Lung (tissue), 12 donors: Measurements from ENCODE around the gene CLSTN2. TPM values are rescaled to one million over a fixed set of nuclear protein-coding genes. Genes with fewer than 3 reads are reported as not detected.

Experiments used
- ATAC-seq: fragments of 200-7000 bp; cut with Tn5 transposase; one replicate; pipeline ENCODE4 v1.9.1; 2020; ENCODE audit warnings: moderate number of reproducible peaks; ENCODE audit not compliant: insufficient read depth, low FRiP score
- DNase-seq, 3 donors: peaks; one replicate each; pipeline ENCODE4 v3.0.0-alpha.2; 2013 to 2017
- H3K27ac ChIP-seq, 2 donors: one replicate each; pipeline ENCODE4 v1.5.1; 2013; ENCODE audit warnings: mild to moderate bottlenecking in 2 of 2, moderate library complexity in 2 of 2, control low read depth in 1 of 2, inconsistent platforms in 1 of 2, low read depth in 1 of 2, low read length in 1 of 2
- H3K27me3 ChIP-seq, 3 donors: one replicate each; pipeline ENCODE4 v1.5.1; 2013; ENCODE audit warnings: low read length in 2 of 3; ENCODE audit not compliant: control insufficient read depth in 3 of 3, insufficient read depth in 3 of 3
- H3K36me3 ChIP-seq, 4 donors: one replicate each; pipeline ENCODE4 v1.5.1; 2013; ENCODE audit warnings: low read length in 4 of 4, mild to moderate bottlenecking in 1 of 4, moderate library complexity in 1 of 4; ENCODE audit not compliant: control insufficient read depth in 4 of 4, insufficient read depth in 4 of 4
- H3K4me1 ChIP-seq, 5 donors: one replicate each; pipeline ENCODE4 v1.5.1; 2013; ENCODE audit warnings: low read length in 5 of 5, mild to moderate bottlenecking in 2 of 5, moderate library complexity in 1 of 5; ENCODE audit not compliant: control insufficient read depth in 5 of 5, insufficient read depth in 5 of 5
- H3K4me3 ChIP-seq: one replicate; pipeline ENCODE4 v1.5.1; 2013; ENCODE audit warnings: mild to moderate bottlenecking, control low read depth, moderate library complexity
- H3K9ac ChIP-seq, 2 donors: one replicate each; pipeline ENCODE4 v1.5.1; 2013; ENCODE audit warnings: low read length in 2 of 2, control low read depth in 1 of 2; ENCODE audit not compliant: insufficient read depth in 1 of 2
- H3K9me3 ChIP-seq, 4 donors: one replicate each; pipeline ENCODE4 v1.5.1; 2013; ENCODE audit warnings: low read length in 3 of 4, mild to moderate bottlenecking in 1 of 4, moderate library complexity in 1 of 4; ENCODE audit not compliant: control insufficient read depth in 4 of 4, insufficient read depth in 3 of 4
- CTCF ChIP-seq: IDR thresholded peaks from 2 replicates; pipeline ENCODE4 v1.5.1; 2012; ENCODE audit warnings: mild to moderate bottlenecking; ENCODE audit errors: control extremely low read depth, extremely low read depth
- WGBS, 2 donors: extraction: QIAGEN DNeasy Blood & Tissue Kit; methylation state at CpG; one replicate each; pipeline ENCODE4 v1.1.7; 2013; 5-methylcytosine and 5-hydroxymethylcytosine counted together
- polyA plus RNA-seq, 2 donors: library from polyadenylated mRNA; stranded (reverse); fragments of 200-250 nt; gene quantifications; one replicate each; pipeline ENCODE4 v1.2.1, GENCODE V29; 2013
- total RNA-seq, 2 donors: library from RNA; depleted of rRNA in 1 of 2; stranded (reverse); fragments of >200 nt in 1 of 2; gene quantifications; one replicate each; pipeline ENCODE4 v1.2.1, GENCODE V29; 2014 to 2021
- donor health status: control.
- donor health status: control.
- donor health status: Bipolar disorder and iron deficiency.
- donor health status: healthy.
- donor health status: DM: yes; HTN: yes; CAD: no.

Gene CLSTN2
- total and polyA plus RNA-seq, 4 donors = 0.07 to 2.4 (median 1.3) TPM

DNA sequence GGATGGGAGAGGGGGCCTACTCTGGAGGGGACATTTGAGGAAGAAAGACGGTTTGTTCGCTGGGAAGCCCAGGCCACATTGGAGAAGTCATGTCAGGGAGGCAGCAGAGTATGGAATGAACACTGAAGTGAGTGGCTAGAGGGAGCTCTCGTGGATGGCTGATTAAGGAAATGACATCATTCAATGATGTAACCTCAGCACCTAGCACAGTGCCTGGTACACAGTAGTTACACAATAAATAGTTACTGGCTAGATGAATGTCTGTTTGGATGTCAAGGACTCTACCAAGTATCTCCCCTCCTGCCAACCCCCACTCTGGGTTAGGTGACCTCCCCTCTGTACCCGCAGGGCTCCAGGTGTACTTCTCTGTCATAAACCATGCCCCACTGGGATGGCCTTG is 121.1 kb downstream of the CLSTN2 start:
- Histone ChIP-seq H3K4me3 (no peak overlapping the region), H3K4me1 (no peaks in the 10 kb centered on the region), H3K27ac (no peak overlapping the region), H3K9ac (no peak overlapping the region), H3K9me3 (peaks cover 0 to 2% (median 0%) of the 10 kb centered on the region in 4 donors), H3K27me3 (no peaks in the 10 kb centered on the region), H3K36me3 (no peaks in the 10 kb centered on the region)
- ATAC-seq (no peak), DNase-seq (no peak)
- no peak for TF ChIP-seq CTCF
- 75 to 83% methylated on average over 4 of the region's 4 CpGs for WGBS, 2 donors

- Histone ChIP-seq H3K36me3 (no peaks in the 10 kb centered on the region), H3K27ac (no peak overlapping the region), H3K4me3 (no peak overlapping the region), H3K9me3 (peaks cover 0 to 5% (median 1%) of the 10 kb centered on the region in 4 donors), H3K27me3 (no peaks in the 10 kb centered on the region), H3K9ac (no peak overlapping the region), H3K4me1 (peaks cover 0 to 2% (median 0%) of the 10 kb centered on the region in 5 donors)
- DNase-seq = no peak
- 85 to 87% methylated on average over 2 of the region's 2 CpGs for WGBS, 2 donors
- no peak for TF ChIP-seq CTCF
- no peak for ATAC-seq
Observed at GRCh38 chr3:140061211-140061610, 126.2 kb downstream of the CLSTN2 start.

DNA sequence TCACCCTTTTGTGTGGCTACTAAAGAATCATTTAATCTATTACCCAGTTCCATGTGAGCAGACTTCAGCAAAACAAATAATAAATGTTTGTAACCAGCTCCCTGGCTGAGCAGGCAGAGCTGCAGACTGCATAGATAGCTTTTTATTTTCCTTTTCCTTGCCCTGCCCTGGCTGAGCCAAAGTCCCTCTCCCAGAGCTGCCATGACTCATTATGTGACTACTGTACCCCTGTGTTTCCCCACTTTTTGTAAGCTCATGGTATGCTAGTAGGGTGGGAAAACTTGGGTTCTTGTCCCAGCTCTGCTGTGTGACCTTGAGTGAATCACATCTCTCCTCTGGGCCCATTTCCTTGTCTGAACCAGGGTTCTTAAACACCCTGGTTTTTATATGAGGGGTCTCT is 127.5 kb downstream of the CLSTN2 start:
- Histone ChIP-seq H3K9me3 (peaks cover 0 to 4% (median 1%) of the 10 kb centered on the region in 4 donors), H3K4me1 (peaks cover 0 to 2% (median 0%) of the 10 kb centered on the region in 5 donors), H3K36me3 (no peaks in the 10 kb centered on the region), H3K27ac (no peak overlapping the region), H3K27me3 (no peaks in the 10 kb centered on the region), H3K9ac (no peak overlapping the region), H3K4me3 (no peak overlapping the region)
- TF ChIP-seq CTCF = no peak
- DNase-seq (no peak), ATAC-seq (no peak)

GRCh38 chr3:140067487-140067886 is 132.5 kb downstream of the CLSTN2 start:
- no peaks in the 10 kb centered on the region for H3K36me3 ChIP-seq
- 68 to 79% methylated on average over 3 of the region's 3 CpGs for WGBS, 2 donors
- H3K4me1 ChIP-seq = peaks cover 0 to 2% (median 0%) of the 10 kb centered on the region in 5 donors
- ATAC-seq = no peak
- H3K4me3 ChIP-seq = no peak overlapping the region
- peaks cover 0 to 4% (median 1%) of the 10 kb centered on the region in 4 donors for H3K9me3 ChIP-seq
- no peak for DNase-seq
- no peaks in the 10 kb centered on the region for H3K27me3 ChIP-seq
- H3K9ac ChIP-seq = no peak overlapping the region
- no peak for TF ChIP-seq CTCF
- no peak overlapping the region for H3K27ac ChIP-seq
